IPS-18a (cell line): ENCODE results near the gene LYPD5.

Experiments used
- H3K27ac ChIP-seq: one replicate; pipeline ENCODE4 v1.5.1; 2013; ENCODE audit warnings: low read length
- H3K27me3 ChIP-seq: one replicate; pipeline ENCODE4 v1.6.1; 2013; ENCODE audit warnings: mild to moderate bottlenecking, low read length; ENCODE audit not compliant: control insufficient read depth, insufficient read depth
- H3K36me3 ChIP-seq: one replicate; pipeline ENCODE4 v1.6.1; 2013; ENCODE audit warnings: low read depth, low read length; ENCODE audit not compliant: control insufficient read depth
- H3K4me1 ChIP-seq: one replicate; pipeline ENCODE4 v1.6.1; 2013; ENCODE audit warnings: low read depth, low read length; ENCODE audit not compliant: control insufficient read depth
- H3K4me3 ChIP-seq: one replicate; pipeline ENCODE4 v1.5.1; 2013; ENCODE audit warnings: low read length
- H3K9ac ChIP-seq: one replicate; pipeline ENCODE4 v1.6.1; 2013; ENCODE audit warnings: mild to moderate bottlenecking, low read length, moderate library complexity
- H3K9me3 ChIP-seq: one replicate; pipeline ENCODE4 v1.6.1; 2013; ENCODE audit warnings: low read depth, low read length; ENCODE audit not compliant: control insufficient read depth

The LYPD5 gene

DNA sequence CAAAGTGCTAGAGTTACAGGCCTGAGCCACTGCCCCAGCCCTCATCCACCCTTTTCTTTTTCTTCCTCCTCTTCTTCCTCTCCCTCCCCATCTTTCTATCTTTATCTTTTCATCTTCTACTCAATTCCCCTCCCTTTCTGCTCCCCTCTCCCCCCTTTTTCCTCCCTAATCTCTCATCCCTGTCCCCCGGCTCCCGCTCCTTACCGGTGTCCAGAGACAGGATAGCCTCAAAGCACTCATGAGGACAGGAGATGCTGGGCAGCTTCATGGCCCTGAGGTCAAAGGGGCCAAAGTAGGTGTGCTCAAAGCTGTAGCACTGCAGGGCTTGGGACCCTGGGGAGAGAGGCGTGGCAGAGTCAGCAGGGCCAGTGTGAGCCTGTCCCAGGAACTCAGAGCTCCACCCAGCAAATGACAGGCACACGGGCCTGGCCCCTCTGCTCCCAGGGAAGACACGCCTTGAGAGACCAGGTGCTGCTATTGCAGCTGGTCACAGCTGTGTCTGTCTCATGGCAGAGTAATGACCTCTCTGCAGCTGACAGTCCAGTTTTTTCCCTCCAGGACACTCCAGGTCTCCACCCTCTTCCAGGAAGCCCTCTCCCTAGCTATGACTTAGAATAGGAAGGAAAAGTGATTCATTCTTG, 2.6 kb downstream of the LYPD5 start:
- Histone ChIP-seq H3K27ac (no peak overlapping the region), H3K36me3 (no peaks in the 10 kb centered on the region), H3K9me3 (no peaks in the 10 kb centered on the region), H3K4me1 (no peaks in the 10 kb centered on the region), H3K9ac (no peak overlapping the region), H3K4me3 (peak overlapping the region; percentile 76), H3K27me3 (peaks cover 52% of the 10 kb centered on the region)

DNA sequence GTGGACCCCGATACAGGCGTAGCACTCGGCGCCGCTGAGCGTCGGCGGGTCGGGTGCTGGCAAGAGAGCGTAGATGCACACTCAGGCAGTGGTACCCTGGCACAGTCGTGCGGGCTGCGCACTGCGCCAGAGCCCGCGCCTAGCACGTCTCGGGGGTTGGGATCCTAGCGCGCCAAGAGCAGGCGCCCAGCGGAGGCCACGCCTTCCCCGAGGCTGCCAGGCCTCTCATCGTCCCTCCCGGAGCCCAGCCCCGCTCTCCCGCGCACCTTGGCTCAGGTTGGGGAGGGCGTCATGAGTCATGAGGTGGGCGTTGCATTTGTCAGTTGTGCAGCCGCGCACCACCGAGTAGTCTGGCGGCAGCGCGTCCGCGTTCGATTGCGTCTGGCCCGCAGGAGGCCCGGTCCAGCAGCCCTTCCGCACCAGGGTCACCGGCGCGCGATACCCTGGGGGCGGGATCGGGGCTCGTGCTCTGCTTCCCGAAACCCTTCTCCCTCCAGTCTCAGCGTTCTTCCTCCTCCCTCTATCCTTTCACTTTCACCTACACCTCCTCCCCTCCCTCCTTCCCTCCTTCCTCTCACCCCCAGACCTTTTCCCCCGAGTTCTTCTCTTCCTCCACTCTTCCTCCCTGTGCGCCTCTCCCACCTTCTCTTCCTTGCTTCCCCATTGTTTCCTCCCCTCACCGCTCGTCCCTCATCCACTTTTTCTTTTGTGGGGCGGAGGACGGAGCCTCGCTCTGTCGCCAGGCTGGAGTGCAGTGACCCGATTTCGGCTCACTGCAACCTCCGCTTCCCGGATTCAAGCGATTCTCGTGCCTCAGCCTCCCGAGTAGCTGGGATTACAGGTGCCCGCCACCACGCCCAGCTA, 3.5 kb downstream of the LYPD5 start:
- H3K9me3 ChIP-seq: no peaks in the 10 kb centered on the region
- H3K4me3 ChIP-seq: peak overlapping the region; percentile 76
- peaks cover 52% of the 10 kb centered on the region for H3K27me3 ChIP-seq
- no peaks in the 10 kb centered on the region for H3K36me3 ChIP-seq
- no peak overlapping the region for H3K27ac ChIP-seq
- no peak overlapping the region for H3K9ac ChIP-seq
- no peaks in the 10 kb centered on the region for H3K4me1 ChIP-seq

DNA sequence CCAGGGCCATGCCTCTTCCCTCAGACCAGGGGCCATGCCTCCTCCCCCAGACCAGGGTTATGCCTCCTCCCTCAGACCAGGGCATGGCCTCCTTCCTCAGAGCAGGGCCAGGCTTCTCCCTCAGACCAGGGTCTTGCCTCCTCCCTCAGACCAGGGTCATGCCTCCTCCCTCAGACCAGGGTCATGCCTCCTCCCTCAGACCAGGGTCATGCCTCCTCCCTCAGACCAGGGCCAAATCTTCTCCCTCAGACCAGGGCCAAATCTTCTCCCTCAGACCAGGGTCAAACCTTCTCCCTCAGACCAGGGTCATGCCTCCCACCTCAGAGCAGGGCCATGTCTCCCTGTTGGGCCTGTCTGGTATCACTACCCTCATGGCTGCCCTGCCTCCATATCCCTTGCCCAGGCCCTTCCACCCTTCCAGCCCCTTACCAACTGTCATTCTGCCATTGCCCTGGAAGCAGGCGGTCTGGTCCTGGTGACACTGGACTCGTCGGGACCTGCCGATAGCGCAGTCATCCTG, 4.2 kb downstream of the LYPD5 start:
- H3K9me3 ChIP-seq: no peaks in the 10 kb centered on the region
- no peak overlapping the region for H3K27ac ChIP-seq
- H3K27me3 ChIP-seq: peaks cover 54% of the 10 kb centered on the region
- H3K9ac ChIP-seq: no peak overlapping the region
- no peaks in the 10 kb centered on the region for H3K36me3 ChIP-seq
- H3K4me3 ChIP-seq: peak overlapping the region; percentile 76
- no peaks in the 10 kb centered on the region for H3K4me1 ChIP-seq

DNA sequence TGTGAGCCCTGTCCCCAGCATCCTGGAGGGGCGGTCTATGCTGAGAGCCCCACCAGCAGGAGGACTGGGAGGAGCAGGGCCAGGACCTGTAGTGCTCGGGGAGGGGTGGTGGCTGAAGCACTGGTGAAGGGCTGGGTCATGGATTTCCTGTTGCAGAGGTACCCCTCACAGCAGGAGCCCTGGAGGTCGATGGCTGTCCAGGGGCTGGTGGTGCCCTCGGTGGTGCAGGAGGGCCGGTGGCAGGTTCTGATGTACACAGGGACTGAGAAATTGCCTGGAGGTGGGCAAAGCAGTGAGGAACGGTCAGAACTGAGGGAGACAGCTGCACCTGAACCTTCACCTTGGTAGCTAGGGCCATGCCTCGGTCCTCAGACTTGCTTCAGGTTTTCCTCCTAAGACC, 4.7 kb downstream of the LYPD5 start:
- no peaks in the 10 kb centered on the region for H3K36me3 ChIP-seq
- no peak overlapping the region for H3K27ac ChIP-seq
- H3K27me3 ChIP-seq: peaks cover 59% of the 10 kb centered on the region
- no peaks in the 10 kb centered on the region for H3K9me3 ChIP-seq
- H3K9ac ChIP-seq: no peak overlapping the region
- no peak overlapping the region for H3K4me3 ChIP-seq
- H3K4me1 ChIP-seq: no peaks in the 10 kb centered on the region

DNA sequence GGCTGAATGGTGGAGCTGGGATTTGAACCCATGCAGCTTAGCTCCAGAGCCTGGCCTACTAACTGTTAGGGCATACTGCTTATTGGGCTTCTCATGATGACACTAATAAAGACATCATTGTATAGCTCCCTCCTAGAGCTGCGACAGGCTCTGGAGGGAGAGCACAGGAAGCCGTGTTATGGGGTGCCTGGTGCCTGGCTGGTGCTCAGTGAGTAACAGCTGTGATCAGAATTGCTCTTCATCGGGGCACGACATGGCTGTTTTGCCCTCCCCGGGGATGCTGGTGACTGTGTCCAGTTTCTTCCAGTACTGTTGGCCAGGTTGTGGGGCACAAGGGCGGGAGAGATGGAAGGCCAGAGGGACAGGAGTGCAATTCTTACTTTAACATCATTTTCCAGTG, 5.1 kb downstream of the LYPD5 start:
- H3K36me3 ChIP-seq: no peaks in the 10 kb centered on the region
- H3K27ac ChIP-seq: no peak overlapping the region
- H3K9ac ChIP-seq: no peak overlapping the region
- H3K27me3 ChIP-seq: peaks cover 59% of the 10 kb centered on the region
- H3K9me3 ChIP-seq: no peaks in the 10 kb centered on the region
- H3K4me1 ChIP-seq: no peaks in the 10 kb centered on the region
- H3K4me3 ChIP-seq: no peak overlapping the region

DNA sequence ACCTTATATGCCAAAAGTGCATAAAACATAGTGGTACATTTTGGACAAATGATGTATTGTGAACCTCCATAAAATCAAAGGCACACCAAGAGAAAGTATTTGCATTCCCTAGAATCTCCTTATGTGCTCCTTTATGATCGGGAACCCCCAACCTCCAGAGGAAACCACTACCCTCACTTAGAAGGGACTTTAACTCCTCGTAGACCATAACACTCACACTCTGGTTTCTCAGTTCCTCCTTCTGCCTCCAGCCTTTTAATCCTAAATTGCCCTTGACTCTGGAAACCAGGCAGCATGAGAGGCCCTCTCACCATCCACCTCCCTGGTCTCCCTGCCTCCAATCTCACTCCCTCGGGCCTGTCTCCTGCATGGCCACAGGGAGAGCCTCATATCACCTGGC, 11.7 kb downstream of the LYPD5 start:
- Histone ChIP-seq H3K9ac (no peak overlapping the region), H3K4me3 (no peak overlapping the region), H3K4me1 (no peaks in the 10 kb centered on the region), H3K36me3 (no peaks in the 10 kb centered on the region), H3K27ac (no peak overlapping the region), H3K9me3 (no peaks in the 10 kb centered on the region), H3K27me3 (peaks cover 8% of the 10 kb centered on the region)

DNA sequence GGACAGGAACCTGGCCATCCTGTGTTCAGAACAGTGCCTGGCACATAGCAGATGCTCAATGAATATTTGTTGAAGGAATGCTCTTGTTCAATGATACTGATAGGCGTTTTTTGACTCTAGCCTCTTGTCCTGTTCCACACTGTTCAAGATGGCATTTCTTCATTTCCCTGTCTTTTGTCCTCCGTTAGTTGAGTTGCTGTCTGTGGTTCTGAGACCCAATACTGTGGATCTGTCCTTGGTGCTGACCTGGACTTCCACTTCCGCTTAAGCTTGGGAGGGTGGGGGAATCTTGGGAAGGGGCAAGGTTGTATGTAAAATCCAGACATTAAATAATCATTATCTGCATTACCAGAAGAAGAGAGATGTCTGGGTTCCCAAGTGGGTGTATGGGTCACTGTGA, 13.2 kb downstream of the LYPD5 start:
- no peaks in the 10 kb centered on the region for H3K9me3 ChIP-seq
- no peak overlapping the region for H3K27ac ChIP-seq
- H3K27me3 ChIP-seq: peaks cover 6% of the 10 kb centered on the region
- no peaks in the 10 kb centered on the region for H3K4me1 ChIP-seq
- no peak overlapping the region for H3K9ac ChIP-seq
- H3K4me3 ChIP-seq: no peak overlapping the region
- H3K36me3 ChIP-seq: no peaks in the 10 kb centered on the region

DNA sequence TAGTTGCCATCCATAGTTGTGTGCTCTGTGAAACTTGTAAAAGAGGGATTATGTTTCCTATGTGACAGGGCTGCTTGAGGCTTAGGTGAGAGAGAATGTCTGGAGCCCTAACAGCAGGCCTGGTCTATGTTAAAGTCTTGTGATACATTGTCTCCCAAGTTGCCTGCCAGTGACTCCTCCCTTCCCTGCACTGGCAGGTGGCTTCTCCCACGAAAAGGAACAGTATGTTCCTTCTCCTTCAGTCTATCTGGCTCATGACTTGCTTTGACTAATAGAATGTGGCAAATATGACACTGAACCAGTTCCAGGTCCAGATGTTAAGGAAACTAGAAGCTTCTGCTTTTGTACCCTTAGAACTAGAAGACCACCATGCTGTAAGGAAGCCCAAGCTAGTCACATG, 15.6 kb downstream of the LYPD5 start:
- H3K9me3 ChIP-seq: no peaks in the 10 kb centered on the region
- no peaks in the 10 kb centered on the region for H3K4me1 ChIP-seq
- no peak overlapping the region for H3K27ac ChIP-seq
- no peaks in the 10 kb centered on the region for H3K27me3 ChIP-seq
- no peak overlapping the region for H3K4me3 ChIP-seq
- H3K36me3 ChIP-seq: no peaks in the 10 kb centered on the region
- no peak overlapping the region for H3K9ac ChIP-seq

DNA sequence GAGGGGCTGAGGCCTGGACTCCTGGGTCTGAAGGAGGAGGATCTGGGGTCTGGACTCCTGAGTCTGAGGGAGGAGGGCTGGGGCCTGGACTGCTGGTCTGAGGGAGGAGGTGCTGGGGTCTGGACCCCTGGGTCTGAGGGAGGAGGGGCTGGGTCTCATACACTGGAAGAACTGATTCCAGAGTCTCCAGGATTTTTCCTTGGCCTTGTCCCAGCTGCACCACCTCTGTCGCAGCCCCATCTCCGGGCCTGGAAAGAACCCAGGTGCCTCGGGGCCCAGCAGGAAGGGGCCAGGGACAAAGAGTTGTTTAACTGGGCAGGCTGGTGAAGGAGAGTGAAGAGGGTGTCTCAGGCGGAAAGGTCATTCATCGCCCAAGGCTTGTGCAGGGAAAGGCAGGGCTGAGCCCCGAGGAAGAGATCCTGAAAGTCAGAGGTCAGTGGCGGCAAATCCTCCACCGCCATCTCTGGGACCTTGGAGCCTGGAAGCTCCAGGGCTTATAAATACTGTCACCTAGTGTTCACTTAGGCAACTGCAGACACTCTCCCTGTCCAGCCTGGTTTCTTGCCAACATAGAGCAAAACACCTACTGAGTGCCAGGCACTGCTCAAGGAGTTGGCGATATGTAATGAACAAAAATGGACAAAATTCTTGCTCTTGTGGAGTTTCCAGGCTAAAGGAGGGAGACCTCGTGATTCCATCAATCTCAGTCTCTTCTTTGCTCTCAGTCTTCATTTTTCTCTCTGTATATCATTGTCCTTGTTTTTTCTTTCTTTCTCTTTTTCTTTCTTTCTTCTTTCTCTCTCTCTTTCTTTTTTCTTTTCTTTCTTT, 17.1 kb downstream of the LYPD5 start:
- Histone ChIP-seq H3K27me3 (no peaks in the 10 kb centered on the region), H3K9ac (no peak overlapping the region), H3K4me3 (no peak overlapping the region), H3K27ac (no peak overlapping the region), H3K9me3 (no peaks in the 10 kb centered on the region), H3K4me1 (no peaks in the 10 kb centered on the region), H3K36me3 (no peaks in the 10 kb centered on the region)

DNA sequence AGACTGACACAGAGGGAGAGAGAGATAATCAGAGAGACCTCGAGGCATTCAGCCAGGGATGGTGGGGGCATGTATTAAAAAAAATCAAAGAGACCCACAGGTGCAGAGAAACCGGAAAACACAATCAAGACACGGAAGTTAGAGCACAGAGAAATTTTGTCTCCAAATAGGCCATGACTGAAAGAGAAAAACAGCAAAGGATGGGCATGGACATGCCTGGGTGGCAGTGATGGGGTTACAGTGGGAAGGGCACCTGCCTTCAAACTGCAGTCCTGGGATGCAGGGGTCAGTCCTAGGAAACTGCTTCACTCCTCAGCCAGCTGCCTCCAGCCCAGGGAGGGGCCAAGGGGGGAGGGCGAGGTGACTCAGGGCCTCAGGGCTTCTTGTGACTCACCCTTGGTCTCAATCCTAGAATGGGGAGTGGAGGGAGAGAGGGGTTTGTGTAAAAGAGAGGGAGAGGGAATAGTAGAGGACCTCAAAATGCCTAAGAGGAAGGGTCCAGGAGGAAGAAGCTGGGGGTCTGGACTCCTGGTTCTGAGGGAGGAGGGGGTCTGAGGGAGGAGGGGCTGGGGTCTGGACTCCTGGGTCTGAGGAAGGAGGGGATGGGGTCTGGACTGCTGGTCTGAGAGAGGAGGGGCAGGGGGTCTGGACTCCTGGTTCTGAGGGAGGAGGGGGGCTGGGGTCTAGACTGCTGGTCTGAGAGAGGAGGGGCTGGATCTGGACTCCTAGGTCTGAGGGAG, 17.8 kb downstream of the LYPD5 start:
- Histone ChIP-seq H3K27ac (no peak overlapping the region), H3K4me3 (no peak overlapping the region), H3K27me3 (no peaks in the 10 kb centered on the region), H3K36me3 (no peaks in the 10 kb centered on the region), H3K9ac (no peak overlapping the region), H3K9me3 (no peaks in the 10 kb centered on the region), H3K4me1 (peaks cover 3% of the 10 kb centered on the region)

DNA sequence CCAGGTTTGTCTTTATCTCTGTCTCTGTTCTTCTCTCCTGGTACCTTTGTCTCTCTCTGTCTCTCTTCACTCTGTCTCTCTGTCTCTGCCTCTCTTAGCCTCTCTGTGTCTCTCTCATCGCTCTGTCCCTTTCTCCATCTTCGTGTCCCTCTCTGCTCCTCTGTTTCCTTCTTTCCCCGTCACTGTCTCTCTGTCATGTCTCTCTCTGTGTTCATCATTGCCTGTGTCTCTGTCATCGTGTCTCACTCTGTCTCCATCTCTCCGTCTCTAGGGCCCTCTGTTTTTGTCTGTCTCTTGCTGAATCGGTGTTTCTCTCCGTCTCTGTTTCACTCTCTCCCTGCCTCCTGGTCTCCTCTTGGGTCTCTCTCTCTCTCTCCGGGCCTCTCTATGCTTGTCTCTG, 18.6 kb downstream of the LYPD5 start:
- Histone ChIP-seq H3K9me3 (no peaks in the 10 kb centered on the region), H3K27me3 (no peaks in the 10 kb centered on the region), H3K4me1 (peaks cover 3% of the 10 kb centered on the region), H3K27ac (no peak overlapping the region), H3K9ac (no peak overlapping the region), H3K4me3 (no peak overlapping the region), H3K36me3 (no peaks in the 10 kb centered on the region)
